Astrocyte of the hippocampus (primary cell): ENCODE results near the gene PPP1R1B.

Source experiments
- DNase-seq: peaks from one replicate; pipeline ENCODE4 v3.0.0; 2011; ENCODE audit warnings: low read depth, low spot score

PPP1R1B gene

DNA sequence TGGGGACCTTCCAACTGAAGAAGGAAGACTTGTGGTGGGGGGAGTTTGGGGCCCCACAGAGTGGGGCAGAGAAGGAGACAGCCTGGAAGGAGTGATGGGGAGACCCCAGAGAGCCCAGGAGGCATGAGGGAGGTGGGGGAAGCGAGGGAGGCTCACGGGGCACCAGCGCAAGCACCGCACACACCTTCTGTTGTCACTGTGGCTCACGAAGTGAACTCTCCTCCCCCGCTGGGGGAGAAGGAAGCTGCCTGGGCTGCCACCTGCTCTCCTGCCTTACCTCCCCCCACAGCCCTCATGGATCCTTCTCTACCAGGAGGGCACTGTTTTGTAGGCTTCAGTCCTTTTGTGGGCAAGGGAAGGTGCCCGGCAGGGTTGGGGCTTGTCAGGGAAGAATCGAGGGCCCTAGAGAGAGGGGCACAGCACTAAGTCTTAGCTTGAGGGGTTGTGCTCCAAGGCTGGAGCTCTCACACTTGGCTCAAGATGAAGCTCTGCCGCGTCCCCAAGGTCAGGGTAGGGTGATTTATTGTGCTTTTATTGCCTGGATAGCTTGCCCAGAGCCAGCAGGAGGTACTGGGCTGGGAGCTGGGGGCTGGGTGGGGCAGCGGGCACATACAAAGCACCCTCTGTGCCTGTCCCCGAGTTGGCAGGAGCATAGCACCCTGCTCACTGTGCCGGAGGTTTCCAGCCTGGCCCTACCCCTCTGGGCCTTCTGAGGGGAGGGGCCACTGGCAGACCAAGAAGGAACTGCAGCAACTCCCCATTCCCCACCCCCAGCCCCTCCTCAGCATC, 5.6 kb downstream of the PPP1R1B start:
- DNase-seq: no peak

DNA sequence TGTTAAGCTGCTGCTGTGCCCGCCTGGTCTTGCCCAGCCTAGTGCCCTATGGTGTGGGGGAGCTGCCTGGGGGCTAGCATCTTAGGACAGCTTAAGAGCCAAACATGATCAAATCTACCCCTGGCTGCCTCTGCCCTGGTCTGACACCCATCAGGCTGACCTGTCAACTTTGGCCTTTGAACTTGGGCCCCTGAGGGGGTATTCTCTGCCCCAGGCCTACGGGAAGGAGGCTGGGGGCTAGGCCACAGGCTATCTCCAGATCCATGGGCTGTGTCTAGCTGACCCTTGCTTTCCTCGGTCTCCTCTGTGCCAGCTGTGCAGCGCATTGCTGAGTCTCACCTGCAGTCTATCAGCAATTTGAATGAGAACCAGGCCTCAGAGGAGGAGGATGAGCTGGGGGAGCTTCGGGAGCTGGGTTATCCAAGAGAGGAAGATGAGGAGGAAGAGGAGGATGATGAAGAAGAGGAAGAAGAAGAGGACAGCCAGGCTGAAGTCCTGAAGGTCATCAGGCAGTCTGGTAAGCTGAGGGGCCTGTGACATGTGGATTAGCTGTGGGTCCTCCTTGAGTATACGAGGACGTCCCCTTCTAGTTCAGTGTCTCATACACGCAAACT, 6.9 kb downstream of the PPP1R1B start:
- DNase-seq: no peak

DNA sequence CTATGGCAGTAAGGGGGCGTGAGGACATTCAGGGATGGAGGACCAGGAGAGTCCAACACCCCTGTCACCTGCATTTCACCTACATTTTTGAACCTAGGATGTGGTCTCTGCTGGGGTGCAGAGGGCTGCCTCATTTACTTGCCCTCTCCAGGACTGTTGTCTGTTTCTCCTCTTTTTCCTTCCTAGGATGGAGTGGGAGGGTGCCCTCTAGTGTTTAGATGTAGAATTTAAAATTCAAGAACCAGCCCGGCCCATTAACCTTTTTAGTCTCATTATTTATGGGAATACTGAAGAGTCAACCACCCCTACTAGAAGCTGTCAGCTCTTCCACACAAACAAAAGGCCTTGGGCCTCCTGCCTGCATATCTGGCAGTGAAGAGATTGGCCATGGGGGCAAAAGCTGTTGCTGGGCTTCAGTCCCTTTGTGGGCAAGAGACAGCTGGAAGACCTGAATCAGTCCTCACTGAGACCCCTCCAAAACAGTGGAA, 7.7 kb downstream of the PPP1R1B start:
- DNase-seq: peak; percentile 67

DNA sequence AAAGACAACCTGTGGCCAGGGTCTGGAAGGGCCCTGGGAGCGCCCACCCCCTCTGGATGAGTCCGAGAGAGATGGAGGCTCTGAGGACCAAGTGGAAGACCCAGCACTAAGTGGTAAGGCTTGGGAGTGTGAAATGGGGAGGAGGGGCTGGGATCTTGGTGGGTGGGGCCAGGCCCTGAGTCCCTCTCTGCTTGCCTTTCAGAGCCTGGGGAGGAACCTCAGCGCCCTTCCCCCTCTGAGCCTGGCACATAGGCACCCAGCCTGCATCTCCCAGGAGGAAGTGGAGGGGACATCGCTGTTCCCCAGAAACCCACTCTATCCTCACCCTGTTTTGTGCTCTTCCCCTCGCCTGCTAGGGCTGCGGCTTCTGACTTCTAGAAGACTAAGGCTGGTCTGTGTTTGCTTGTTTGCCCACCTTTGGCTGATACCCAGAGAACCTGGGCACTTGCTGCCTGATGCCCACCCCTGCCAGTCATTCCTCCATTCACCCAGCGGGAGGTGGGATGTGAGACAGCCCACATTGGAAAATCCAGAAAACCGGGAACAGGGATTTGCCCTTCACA, 8.9 kb downstream of the PPP1R1B start:
- no peak for DNase-seq

DNA sequence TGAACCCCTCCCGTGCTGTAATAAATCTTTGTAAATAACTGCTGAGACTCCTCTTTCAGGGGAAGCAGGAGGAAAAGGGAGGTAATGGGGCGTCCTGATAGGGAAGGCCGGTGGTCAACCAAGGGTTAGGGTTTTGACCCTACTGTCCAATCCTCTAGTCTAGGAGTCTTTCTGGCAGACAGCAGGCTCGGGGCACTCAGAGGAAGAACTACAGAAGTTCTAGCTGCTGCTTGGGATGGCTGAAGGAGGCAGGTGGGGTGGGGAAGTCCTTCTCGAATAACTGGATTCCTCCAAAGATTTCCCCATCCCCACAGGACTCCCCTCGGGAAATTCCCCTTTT, 9.8 kb downstream of the PPP1R1B start:
- DNase-seq: no peak

DNA sequence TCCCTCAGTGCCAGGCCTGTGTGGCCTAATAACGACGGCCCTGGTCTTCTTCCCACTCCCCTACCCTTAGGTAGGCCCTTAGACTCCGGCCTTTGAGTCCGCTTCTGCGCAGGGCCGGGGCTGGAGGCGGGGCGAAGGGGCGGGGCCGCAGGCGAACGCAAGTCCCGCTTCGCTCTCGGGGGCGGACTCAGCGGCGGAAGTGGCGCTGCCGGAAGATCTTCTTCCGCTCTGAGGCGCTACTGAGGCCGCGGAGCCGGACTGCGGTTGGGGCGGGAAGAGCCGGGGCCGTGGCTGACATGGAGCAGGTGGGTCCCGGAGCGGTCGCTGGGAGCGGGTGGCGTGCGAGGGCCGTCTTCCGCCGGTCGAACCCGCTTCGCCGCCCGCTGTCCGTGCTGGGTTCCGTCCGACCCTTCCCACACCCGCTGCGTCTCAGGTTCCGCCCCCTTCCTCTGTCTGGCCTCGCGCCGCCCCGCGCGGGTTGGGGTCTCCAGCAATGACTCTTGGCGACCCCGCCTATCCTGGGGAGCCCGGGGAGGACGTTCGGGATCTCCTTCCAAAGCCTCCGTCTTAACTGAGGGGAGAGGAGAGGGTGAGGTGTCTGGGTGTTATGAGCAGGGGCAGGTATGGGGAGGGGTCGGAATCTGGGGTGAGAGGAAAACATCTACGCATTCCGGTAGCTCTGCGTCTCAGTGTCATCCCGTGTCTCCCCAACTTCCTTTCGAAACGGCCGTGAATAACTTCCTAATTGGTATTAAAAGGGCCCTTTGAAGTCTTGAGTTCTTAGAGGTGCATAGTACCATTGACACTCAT, 10.4 kb downstream of the PPP1R1B start, which contains the start of gene STARD3:
Gene STARD3 (plus strand): TSS at position 218 of the 810 bp plus-strand sequence. CDS start 16,388 bp downstream, outside the sequence.
- DNase-seq: peak; percentile 93

DNA sequence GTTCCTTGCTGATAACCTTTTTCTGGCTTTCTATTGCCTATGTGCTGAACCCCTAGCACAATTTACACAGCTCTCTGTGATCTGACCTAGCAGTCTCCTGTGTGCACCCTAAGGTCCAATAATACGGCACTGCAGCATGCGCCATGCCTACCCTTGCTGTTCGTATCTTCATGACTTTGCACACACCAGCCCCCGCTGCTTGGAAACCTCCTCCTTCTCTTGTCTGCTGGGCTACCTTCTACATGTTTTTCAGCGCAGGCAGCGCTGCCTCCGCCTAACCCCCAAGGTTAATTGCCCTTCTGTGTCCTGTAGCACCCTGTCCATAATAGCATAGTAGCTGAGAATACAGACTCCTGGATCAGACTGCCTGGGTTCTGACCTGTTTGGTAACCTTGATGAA, 11.6 kb downstream of the PPP1R1B start:
- DNase-seq: no peak

DNA sequence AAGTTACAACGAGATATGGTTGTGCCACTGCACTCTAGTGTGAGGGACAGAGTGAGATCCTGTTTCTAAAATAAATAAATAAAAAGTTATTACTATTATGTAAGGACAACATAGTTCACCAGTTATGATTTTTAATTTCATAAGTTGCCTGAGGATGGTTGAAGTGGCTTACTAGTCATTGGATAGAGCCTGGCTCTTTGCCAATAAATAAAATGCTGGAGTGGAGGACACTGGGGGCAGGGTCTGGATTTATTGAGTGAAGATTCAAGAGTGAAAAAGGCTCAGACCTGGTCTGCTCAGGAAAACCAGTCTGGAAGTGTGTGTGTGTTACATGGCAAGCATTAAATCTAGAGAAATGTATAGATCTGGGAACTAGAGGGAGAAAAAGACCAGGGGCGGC, 12.3 kb downstream of the PPP1R1B start:
- DNase-seq: no peak

DNA sequence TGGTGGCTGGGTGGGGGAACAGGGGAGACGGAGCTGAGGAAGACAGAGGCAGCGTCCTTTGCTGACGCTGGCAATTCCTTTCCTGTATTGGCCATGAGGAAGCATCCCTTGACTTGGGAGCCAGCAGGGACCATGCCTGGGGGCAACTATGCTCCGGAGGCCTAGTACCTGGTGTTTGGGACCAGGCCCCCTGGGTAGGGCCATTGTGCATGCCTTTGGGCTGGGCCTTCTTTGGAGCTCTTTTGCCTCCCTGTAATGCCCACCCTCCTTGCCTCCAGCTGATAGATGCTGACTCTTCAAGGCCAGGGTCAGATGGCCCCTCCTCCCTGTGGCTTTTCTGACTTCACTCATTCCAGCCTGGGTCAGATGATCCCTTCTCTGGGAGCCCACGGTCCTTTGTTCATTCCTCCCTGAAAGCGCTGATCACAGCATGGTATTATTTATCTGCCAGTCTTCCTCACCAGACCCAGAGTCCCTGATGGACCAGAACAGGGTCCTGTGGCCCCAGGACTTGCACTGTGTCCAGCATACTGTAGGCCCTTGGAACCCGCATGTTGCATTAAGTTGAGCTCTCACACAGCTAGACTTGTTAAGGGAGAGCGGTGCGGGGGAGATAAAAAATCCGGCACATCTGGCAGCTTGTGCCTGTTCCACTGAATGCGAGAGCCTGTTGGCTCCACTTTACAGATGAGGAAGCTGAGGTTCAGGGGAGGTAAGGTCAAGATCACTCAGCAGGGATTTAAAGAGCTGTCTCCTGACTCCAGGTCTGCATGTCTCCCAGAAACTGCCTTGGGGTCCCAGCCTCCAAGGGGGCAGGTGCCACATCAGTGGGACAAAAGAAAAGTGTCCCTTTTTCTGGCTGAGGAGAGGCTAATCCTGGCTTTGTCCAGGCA, 13.1 kb downstream of the PPP1R1B start:
- DNase-seq: peak; percentile 26

DNA sequence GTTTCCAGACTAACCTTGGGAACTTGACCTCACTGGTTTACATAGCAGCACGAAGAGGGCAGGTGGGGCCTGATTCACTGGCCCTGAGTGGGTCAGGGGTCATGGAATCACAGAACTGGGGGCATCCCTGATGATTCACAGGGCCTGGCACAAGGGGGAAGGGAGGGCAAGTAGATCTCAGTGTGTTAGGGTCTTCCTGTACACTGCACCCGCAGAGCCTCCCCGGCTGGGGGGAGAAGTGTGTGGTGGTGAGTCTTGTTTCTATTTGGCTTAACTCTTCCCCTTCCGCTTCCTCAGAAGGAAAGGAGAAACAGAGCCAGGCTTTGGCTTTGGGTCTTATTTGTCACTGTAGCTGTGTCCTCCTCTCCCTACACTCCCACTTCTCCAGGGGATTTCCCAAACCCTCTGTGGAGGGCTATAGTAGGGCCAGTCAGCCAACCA, 13.9 kb downstream of the PPP1R1B start:
- DNase-seq: no peak

DNA sequence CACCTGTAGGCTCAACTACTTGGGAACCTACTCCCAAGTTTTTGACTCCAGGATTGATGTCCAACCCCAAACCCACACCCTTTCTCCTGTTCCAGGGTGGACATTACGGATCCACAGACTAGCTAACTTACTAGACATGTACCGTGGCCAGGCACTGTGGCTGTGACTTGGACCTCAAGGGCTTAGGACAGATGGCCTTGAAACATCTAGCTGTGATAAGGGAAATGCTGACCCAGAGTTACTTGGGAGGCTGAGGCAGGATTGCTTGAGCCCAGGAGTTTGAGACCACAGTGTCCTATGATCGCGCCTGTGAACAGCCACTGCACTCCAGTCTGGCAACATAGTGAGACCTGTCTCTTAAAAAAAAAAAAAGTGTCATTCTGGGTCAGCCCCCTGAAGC, 14.3 kb downstream of the PPP1R1B start:
- no peak for DNase-seq

DNA sequence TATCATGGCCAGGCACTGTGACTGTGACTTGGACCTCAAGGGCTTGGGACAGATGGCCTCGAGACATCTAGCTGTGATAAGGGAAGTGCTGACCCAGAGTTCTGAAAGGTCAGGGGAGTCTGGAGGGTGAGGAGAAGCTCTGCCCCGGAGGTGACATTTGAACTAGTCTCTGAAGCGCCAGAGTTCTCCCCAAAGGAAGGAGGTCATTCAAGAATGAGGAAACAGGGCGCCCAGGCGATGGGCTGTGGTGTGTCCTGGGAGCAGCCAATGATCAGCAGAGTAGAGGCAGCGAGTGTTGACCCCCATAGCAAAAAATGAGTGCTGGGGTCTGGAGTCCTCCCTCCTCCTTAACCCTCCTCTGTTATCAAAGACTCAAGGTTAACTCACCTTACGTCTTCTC, 15.1 kb downstream of the PPP1R1B start:
- DNase-seq: no peak

DNA sequence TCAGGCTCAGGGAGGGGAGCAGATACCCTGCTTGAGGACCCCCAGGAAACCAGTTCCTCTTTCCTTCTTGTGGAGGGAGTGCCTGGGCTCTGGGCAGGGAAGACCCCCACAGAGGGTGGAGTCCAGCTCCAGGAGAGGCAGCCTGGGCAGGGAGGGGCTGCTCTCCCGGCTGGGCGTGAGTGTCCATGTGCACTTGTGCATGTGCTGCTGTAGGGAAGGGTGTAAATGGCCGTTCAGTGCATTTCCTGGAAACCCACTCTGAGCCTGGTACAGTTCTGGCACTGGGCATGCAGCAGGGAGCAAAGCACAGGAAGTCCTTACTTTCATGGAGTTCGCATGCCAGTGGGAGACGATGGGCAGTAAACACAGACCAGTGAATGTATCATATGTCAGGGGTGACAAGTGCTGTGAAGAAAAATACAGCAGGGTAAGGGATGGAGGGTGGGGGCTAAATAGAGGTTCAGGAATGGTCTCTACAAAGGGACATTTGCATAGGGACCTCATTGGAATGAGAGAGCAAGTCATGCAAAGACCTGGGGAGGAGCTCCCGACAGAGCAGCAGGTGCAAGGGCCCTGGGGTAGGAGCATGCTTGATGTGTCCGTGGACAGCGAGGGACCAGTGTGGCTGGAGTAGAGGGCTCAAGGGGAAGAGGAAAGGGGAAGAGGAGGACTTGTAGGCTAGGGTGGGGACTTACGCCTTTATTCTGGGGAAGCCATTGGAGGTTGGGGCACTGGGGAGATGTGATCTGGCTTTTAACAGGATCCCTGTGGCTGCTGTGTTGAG, 15.7 kb downstream of the PPP1R1B start:
- no peak for DNase-seq

DNA sequence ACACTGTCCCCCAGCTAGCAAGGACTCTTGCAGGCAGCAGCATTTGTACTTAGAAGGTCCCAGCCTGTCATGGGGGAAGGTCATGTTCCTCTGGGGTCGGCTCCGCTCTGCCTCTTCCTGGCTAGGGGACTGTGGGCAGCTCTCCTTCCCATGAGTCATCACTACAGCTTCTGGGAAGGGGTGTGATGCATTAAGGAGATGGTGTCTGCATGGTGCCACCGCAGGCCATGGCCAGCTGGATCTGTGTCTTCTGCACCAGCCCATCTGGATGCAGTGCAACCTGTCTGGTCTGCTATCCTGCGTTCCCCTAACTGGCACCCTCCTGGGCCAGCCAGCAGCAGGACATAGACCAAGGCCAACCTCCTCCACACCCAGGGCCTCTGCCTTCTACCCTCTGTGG, 16.5 kb downstream of the PPP1R1B start:
- DNase-seq: peak; percentile 40

DNA sequence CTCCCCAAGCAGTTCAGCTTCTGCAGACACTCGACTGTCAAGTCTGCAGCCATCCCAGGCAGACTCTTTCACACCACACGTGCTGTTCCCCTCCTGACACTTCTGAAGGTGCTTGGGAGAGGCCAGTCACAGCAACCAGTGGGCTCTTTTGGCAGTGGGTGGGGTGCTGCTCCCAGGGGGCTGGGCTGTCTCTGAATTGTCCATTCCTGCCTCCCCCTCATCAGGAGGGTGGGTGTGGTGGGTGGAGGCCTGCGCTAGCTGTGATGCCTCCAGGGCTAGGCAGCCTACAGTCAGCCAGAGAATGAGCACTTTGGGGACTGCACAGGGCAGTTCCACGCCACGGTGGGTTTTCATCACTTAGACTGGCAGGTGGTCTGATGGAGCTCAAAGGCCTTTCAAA, 20.5 kb downstream of the PPP1R1B start:
- DNase-seq: no peak

DNA sequence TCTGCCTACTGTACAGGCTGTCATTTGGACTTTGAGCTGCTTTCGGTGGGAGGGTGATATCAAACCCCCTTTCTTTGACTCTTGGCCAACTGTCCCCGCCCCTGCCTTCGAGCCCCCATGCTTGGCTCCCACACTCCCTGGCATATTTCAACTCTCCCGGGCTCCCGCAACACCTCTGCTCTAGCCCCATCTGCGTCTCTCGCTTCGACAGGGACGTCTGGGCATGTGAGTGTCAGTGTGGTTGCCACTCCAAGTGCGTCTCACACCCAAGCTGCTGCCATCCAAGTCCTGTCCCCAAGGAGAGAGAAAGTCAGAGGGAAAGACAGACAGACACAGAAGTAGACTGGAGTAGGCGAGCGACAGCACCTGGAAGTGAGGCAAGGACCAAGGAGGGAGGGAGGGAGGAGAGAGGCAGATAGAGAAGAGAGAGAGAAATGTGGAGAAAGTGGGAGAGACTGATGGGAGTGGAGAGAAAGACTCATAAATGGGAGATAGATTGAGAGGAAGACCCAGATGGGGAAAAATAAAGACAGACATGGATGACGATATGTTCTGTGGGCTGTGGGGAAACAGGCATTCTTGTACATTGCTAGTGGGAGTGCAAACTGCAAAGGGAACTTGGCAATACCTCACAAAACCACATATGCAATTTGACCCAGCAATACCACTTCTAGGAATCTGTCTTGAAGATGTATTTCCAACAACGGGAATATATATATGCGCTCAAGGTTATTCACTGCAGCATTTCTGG, 22.0 kb downstream of the PPP1R1B start:
- peak; percentile 34 for DNase-seq

DNA sequence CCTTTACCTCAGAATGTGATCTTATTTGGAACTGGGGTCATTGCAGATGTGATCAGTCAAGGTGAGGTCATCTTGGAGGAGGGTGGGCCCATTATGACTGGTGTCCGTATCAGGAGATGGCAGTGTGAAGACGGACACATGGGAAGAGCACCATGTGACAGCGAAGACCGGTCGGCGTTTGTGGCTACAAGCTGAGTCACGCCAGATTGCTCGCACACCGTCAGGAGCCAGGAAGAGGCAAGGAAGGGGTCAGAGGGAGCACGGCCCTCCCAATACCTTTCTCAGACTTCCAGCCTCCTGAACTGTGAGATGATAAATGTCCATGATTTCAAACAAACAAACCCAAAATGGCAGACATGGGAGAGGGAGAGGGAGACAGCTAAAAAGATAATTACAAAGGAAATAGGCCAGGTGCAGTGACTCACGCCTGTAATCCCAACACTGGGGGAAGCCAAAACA, 23.4 kb downstream of the PPP1R1B start:
- no peak for DNase-seq

DNA sequence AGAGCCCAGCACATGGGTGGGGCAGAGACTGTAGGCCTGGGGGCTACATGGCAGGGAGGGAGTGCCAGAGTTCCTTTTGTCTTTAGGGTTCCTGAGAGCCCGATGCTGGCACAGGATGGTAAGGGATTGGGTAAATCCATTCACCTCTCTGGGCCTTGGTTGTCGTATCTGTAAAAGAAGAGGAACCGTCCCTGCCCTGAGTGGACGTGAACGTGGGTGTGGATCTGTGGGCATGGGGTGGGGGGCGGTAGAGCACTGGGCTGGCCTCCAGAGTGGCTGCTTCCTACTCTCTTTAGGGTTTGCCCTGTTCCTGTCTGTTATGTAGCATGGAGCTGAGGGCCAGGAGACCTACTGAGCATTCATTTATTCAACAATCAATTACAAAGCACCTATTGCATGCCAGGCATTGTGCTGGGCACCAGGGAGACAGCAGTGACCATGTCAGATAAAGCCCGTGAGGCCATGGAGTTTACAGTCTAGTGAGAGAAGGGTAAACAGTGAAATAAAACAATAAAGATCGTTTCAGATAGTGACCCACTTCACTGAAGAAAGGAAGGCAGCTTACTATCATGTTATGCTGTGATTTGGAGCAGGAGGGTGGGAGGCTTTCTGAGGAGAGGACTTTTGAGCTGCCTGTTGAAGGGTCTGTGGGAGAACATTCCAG, 25.3 kb downstream of the PPP1R1B start:
- no peak for DNase-seq
